Measurements from ENCODE around the gene ZNF432.
"Not testable (repeated sequence)": the region's sequence is repeated elsewhere in the genome, so short reads cannot be mapped to it uniquely, and the experiment has no call there.

Gene ZNF432

DNA sequence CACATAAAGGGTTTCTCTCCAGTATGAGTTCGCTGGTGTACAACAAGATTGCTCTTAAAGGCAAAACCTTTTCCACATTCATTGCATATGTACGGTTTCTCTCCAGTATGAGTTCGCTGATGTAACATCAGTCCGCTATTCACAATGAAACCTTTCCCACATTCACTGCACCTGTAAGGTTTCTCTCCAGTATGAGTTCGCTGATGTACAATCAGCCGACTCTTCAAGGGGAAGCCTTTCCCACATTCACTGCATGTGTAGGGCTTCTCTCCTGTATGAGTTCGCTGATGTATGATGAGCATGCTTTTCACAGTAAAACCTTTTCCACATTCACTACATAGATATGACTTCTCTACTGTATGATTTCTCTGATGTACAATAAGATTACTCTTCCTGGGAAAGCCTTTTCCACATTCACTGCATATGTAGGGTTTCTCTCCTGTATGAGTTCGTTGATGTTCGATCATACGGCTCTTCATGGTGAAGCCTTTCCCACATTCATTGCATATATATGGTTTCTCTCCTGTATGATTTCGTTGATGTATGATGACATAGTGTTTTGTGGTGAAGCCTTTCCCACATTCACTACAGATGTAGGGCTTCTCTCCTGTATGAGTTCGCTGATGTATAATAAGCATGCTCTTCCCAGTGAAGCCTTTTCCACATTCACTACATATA, 14.4 kb downstream of the ZNF432 start:
- no peaks in the 10 kb centered on the region for H3K27me3 ChIP-seq (ENCODE audit: insufficient read depth, low read length)
- no peak overlapping the region for H3K4me3 ChIP-seq (ENCODE audit: low read length)
- H3K4me1 ChIP-seq (ENCODE audit: insufficient read depth, low read length), result no peaks in the 10 kb centered on the region
- peaks cover 68% of the 10 kb centered on the region for H3K9me3 ChIP-seq (ENCODE audit: low read length)
- H2AFZ ChIP-seq (ENCODE audit: low read depth, low read length), result no peak overlapping the region
- H3K36me3 ChIP-seq (ENCODE audit: insufficient read depth, low read length), result peaks cover 72% of the 10 kb centered on the region

DNA sequence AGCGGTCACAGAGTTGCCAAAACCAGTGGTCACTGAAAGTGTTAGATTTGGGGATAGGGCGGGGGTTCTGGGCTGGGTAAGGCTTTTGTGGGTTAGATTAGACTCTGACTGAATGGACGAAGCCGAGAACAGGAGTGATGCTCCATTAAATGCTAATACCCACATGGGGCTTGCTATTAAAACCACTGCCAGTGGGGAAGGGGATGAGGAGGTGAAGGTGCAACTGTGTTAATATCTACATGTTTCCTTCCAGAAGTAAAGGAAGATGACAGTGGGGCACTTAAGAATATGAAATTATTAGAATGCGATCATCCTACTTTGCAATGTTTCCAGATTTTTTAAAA, 19.9 kb downstream of the ZNF432 start:
- H3K4me3 ChIP-seq (ENCODE audit: low read length), result peak overlapping the region; percentile 62
- peaks cover 7% of the 10 kb centered on the region for H3K4me1 ChIP-seq (ENCODE audit: insufficient read depth, low read length)
- H2AFZ ChIP-seq (ENCODE audit: low read depth, low read length), result peak overlapping the region; percentile 58
- peaks cover 43% of the 10 kb centered on the region for H3K9me3 ChIP-seq (ENCODE audit: low read length)
- no peaks in the 10 kb centered on the region for H3K27me3 ChIP-seq (ENCODE audit: insufficient read depth, low read length)
- peaks cover 46% of the 10 kb centered on the region for H3K36me3 ChIP-seq (ENCODE audit: insufficient read depth, low read length)

DNA sequence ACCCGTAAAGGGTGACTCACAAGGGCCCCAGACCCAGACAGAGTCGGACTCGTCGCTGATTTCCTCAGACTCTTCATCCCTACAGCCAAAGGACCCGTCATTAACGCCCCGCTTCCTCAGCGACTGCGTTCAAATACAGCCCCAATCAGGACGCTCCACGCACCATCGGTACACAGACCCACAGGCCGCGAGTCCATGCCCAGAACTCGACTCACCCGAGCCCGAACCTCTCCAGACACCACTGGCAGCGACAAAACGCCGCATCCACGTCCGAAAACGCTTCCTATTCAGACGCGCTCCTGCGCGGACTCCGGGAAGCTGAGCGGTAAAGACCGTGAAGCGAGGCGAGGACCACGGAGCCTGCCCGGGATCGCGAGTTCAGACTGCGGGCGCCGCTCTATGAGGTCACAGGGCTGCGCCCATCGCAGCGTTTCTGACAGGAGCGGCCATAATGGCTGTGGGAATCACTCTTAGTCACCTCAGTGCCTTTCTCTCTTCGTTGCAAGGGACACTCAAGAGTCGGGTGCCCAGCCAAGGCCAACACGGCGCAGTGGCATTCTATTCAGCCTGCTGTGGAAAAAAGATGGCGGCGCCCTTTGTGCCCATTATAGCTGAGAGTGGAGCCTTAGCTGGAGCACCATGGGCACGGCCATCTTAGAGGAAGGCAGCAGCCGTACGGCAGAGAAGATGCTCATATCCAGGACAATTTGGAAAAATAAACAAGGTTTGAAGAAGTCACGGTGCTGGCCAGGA, 20.4 kb downstream of the ZNF432 start, which contains the start of gene ZNF614:
Gene ZNF614 (minus strand): TSS at position 353 of the 753 bp plus-strand sequence. CDS start 2,634 bp downstream, outside the sequence.
- H3K27me3 ChIP-seq (ENCODE audit: insufficient read depth, low read length), result no peaks in the 10 kb centered on the region
- peak within 1 kb of the TSS; percentile 62 for H3K4me3 ChIP-seq (ENCODE audit: low read length)
- H3K4me1 ChIP-seq (ENCODE audit: insufficient read depth, low read length), result peaks cover 7% of the 10 kb centered on the region
- peak within 1 kb of the TSS; percentile 58 for H2AFZ ChIP-seq (ENCODE audit: low read depth, low read length)
- peaks cover 46% of the 10 kb centered on the region for H3K36me3 ChIP-seq (ENCODE audit: insufficient read depth, low read length)
- peaks cover 42% of the 10 kb centered on the region for H3K9me3 ChIP-seq (ENCODE audit: low read length)

DNA sequence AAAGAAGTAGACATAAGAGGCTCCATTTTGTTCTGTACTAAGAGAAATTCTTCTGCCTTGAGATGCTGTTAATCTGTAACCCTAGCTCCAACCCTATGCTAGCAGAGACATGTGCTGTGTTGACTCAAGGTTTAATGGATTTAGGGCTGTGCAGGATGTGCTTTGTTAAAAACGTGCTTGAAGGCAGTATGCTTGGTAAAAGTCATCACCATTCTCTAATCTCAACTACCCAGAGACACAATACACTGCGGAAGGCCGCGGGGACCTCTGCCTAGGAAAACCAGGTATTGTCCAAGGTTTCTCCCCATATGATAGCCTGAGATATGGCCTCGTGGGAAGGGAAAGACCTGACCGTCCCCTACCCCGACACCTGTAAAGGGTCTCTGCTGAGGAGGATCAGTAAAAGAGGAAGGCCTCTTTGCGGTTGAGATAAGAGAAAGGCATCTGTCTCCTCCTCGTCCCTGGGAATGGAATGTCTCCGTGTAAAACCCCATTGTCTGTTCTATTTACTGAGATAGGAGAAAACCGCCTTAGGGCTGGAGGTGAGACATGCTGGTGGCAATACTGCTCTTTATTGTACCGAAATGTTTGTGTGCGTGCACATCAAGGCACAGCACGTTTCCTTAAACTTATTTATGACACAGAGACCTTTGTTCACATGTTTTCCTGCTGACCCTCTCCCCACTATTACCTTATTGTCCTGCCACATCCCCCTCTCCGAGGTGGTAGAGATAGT, 22.2 kb downstream of the ZNF432 start:
- not testable (repeated sequence) for H3K4me3 ChIP-seq (ENCODE audit: low read length); H2AFZ ChIP-seq (ENCODE audit: low read depth, low read length); H3K27me3 ChIP-seq (ENCODE audit: insufficient read depth, low read length); H3K4me1 ChIP-seq (ENCODE audit: insufficient read depth, low read length)
- H3K9me3 ChIP-seq (ENCODE audit: low read length), result peaks cover 38% of the 10 kb centered on the region
- peaks cover 50% of the 10 kb centered on the region for H3K36me3 ChIP-seq (ENCODE audit: insufficient read depth, low read length)

DNA sequence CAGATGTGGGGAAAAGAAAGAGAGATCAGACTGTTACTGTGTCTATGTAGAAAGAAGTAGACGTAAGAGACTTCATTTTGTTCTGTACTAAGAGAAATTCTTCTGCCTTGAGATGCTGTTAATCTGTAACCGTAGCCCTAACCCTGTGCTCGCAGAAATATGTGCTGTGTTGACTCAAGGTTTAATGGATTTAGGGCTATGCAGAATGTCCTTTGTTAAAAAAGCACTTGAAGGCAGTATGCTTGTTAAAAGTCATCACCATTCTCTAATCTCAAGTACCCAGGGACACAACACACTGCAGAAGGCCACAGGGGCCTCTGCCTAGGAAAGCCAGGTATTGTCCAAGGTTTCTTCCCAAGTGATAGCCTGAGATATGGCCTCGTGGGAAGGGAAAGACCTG, 24.2 kb downstream of the ZNF432 start:
- not testable (repeated sequence) for H2AFZ ChIP-seq (ENCODE audit: low read depth, low read length); H3K4me3 ChIP-seq (ENCODE audit: low read length); H3K4me1 ChIP-seq (ENCODE audit: insufficient read depth, low read length); H3K27me3 ChIP-seq (ENCODE audit: insufficient read depth, low read length)
- H3K9me3 ChIP-seq (ENCODE audit: low read length), result peaks cover 49% of the 10 kb centered on the region
- H3K36me3 ChIP-seq (ENCODE audit: insufficient read depth, low read length), result peaks cover 64% of the 10 kb centered on the region

DNA sequence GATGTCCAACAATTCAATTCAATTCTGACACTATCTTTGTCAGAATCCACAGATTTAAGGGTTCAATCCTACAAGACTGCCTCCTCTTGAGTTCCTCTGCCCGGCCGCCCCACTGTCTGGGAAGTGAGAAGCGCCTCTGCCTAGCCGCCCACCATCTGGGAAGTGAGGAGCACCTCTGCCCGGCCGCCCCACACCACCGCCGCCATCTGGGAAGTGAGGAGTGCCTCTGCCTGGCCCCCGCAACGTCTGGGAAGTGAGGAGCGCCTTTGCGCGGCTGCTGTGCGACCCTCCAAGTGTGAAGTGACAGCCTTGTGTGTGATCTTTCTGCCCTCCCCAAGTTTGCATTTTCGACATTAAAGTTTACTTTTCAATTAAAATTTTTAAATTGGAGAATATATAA, 26.4 kb downstream of the ZNF432 start:
- H2AFZ ChIP-seq (ENCODE audit: low read depth, low read length), result no peak overlapping the region
- no peak overlapping the region for H3K4me3 ChIP-seq (ENCODE audit: low read length)
- H3K27me3 ChIP-seq (ENCODE audit: insufficient read depth, low read length), result no peaks in the 10 kb centered on the region
- H3K36me3 ChIP-seq (ENCODE audit: insufficient read depth, low read length), result peaks cover 86% of the 10 kb centered on the region
- peaks cover 4% of the 10 kb centered on the region for H3K4me1 ChIP-seq (ENCODE audit: insufficient read depth, low read length)
- peaks cover 61% of the 10 kb centered on the region for H3K9me3 ChIP-seq (ENCODE audit: low read length)

DNA sequence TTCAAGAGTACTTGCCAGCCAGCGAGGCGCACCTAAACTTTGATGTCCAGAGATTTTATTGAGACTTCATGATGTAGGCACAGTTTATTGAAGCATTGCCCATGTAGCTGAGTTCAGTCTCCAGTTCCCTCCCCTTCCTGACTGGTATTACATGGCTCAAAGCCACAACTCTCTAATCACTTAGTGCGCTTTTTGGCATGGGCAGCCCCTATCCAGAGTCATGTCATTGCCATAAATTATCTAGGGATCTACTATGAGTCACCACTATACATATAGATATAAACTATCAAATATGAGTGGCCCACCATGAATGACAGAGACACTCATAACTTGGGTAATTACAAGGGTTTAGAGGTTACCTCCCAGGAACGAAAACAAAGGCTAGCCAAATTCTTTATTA, 28.1 kb downstream of the ZNF432 start:
- no peak overlapping the region for H3K4me3 ChIP-seq (ENCODE audit: low read length)
- H2AFZ ChIP-seq (ENCODE audit: low read depth, low read length), result no peak overlapping the region
- no peaks in the 10 kb centered on the region for H3K4me1 ChIP-seq (ENCODE audit: insufficient read depth, low read length)
- peaks cover 70% of the 10 kb centered on the region for H3K9me3 ChIP-seq (ENCODE audit: low read length)
- H3K27me3 ChIP-seq (ENCODE audit: insufficient read depth, low read length), result no peaks in the 10 kb centered on the region
- H3K36me3 ChIP-seq (ENCODE audit: insufficient read depth, low read length), result peaks cover 93% of the 10 kb centered on the region

DNA sequence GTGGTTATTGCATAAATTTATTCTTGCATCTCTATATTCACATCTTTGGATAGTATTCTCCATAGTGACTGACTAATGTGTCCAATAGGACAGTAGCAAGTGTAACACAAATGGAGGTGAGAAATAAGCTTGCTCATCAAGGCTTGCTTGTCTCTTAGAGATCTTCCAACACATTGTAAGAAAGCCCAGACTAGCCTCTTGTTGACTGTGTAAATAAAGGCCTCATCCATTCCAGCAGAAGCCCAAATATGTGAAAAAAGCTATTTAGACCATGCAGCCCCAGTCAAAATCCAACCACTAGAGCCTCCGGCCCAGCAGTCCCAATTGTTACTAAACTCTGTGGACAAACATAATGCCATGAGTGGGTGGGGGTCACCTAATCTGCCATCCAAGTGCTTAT, 38.0 kb downstream of the ZNF432 start:
- Histone ChIP-seq H3K4me1 (ENCODE audit: insufficient read depth, low read length) (peaks cover 4% of the 10 kb centered on the region), H3K9me3 (ENCODE audit: low read length) (peaks cover 11% of the 10 kb centered on the region), H3K4me3 (ENCODE audit: low read length) (no peak overlapping the region), H2AFZ (ENCODE audit: low read depth, low read length) (no peak overlapping the region), H3K36me3 (ENCODE audit: insufficient read depth, low read length) (peaks cover 18% of the 10 kb centered on the region), H3K27me3 (ENCODE audit: insufficient read depth, low read length) (no peaks in the 10 kb centered on the region)

DNA sequence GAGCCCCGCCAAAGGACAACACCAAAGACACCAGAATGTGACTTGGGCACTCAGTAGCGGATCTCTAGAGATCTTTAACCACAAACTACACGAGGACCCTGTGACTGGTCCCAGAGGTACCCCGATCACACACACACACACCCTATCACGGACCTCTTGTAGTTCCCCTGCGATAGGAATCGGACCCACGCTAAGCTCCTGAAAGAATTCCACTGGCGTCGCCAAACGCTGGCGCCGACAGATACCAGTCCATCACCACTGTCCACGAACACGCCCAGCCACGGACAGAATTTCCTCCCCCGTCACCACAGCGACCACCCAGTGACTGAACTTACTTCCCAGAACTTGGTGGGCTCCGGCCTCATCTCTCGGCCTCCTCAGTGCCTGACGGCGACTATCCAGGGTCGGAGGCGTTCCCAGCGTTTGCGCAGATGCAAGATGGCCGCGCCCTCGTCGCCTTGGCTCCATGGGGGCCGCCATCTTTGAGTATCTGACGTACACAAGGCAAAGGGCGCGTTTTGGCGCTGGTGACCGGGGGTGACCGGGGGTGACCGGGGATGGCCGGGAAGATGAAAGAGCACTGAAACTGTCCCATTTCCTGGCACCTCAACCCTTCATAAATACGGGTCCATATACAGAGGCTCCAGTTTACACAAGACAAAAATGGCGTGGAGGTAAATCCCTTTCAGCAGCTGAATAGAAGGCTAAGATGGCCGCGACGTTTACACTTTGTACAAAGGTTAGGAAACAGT, 40.7 kb downstream of the ZNF432 start, which contains the start of gene ZNF615:
Gene ZNF615 (minus strand): TSS at position 406 of the 752 bp plus-strand sequence. CDS start 4,500 bp downstream, outside the sequence.
- peak within 1 kb of the TSS; percentile 97 for H2AFZ ChIP-seq (ENCODE audit: low read depth, low read length)
- no peaks in the 10 kb centered on the region for H3K27me3 ChIP-seq (ENCODE audit: insufficient read depth, low read length)
- H3K4me3 ChIP-seq (ENCODE audit: low read length), result peak within 1 kb of the TSS; percentile 92
- H3K36me3 ChIP-seq (ENCODE audit: insufficient read depth, low read length), result peaks cover 10% of the 10 kb centered on the region
- H3K9me3 ChIP-seq (ENCODE audit: low read length), result peaks cover 12% of the 10 kb centered on the region
- H3K4me1 ChIP-seq (ENCODE audit: insufficient read depth, low read length), result peaks cover 4% of the 10 kb centered on the region

DNA sequence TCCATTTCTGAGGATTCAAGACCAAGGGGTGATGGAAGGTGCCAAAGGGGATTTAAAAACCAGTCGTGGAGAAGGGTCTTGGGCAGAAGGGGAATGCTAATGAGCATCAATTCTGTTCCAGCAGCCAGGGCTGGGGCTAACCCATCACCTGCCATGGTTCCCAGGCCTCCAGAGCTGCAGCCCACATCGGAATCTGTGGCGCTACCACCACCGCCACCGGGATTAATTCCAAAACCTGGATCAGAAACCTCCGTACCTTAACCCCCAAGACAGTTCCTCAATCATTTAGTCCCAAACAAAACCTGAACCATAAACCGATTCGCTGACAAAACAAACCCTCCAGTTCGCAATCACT, 41.2 kb downstream of the ZNF432 start:
- H3K27me3 ChIP-seq (ENCODE audit: insufficient read depth, low read length), result no peaks in the 10 kb centered on the region
- H3K9me3 ChIP-seq (ENCODE audit: low read length), result peaks cover 11% of the 10 kb centered on the region
- peaks cover 4% of the 10 kb centered on the region for H3K4me1 ChIP-seq (ENCODE audit: insufficient read depth, low read length)
- peak overlapping the region; percentile 97 for H2AFZ ChIP-seq (ENCODE audit: low read depth, low read length)
- H3K4me3 ChIP-seq (ENCODE audit: low read length), result peak overlapping the region; percentile 92
- H3K36me3 ChIP-seq (ENCODE audit: insufficient read depth, low read length), result peaks cover 5% of the 10 kb centered on the region

DNA sequence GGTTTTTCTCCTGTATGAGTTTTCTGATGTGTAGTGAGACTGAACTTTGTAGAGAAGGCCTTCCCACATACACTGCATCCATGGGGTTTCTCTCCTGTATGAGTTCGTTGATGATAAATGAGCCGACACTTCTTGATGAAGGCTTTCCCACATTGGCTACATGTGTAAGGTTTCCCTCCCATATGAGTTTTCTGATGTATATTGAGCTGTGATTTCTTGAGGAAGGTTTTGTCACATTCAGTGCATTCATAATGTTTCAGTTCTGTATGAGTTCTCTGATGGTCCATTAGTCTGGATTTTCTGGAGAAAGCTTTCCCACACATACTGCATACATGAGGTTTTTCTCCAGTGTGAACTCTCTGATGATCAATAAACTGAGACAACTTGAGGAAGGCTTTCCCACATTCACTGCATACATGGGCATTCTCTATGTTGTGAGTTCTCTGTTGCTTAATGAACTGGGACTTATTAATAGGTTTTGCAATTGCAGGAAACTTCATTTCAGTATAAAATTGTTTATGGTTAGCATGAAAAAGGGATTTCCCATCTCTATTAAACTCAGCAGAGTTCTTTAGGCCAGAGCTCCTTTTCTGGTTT, 54.5 kb downstream of the ZNF432 start:
- peaks cover 57% of the 10 kb centered on the region for H3K9me3 ChIP-seq (ENCODE audit: low read length)
- no peaks in the 10 kb centered on the region for H3K4me1 ChIP-seq (ENCODE audit: insufficient read depth, low read length)
- no peaks in the 10 kb centered on the region for H3K27me3 ChIP-seq (ENCODE audit: insufficient read depth, low read length)
- H3K36me3 ChIP-seq (ENCODE audit: insufficient read depth, low read length), result peaks cover 61% of the 10 kb centered on the region
- no peak overlapping the region for H2AFZ ChIP-seq (ENCODE audit: low read depth, low read length)
- no peak overlapping the region for H3K4me3 ChIP-seq (ENCODE audit: low read length)

DNA sequence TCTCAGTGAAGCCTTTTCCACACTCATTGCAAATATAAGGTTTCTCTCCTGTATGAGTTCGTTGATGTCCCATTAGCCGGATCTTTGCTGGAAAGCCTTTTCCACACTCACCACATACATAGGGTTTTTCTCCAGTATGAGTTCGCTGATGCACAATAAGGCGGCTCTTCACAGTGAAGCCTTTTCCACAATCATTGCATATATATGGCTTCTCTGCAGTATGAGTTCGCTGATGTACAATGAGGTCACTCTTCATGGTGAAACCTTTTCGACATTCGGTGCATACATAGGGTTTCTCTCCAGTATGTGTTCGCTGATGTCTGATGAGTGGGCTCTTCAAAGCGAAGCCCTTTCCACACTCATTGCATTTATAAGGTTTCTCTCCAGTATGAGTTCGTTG, 55.2 kb downstream of the ZNF432 start:
- Histone ChIP-seq H2AFZ (ENCODE audit: low read depth, low read length) (no peak overlapping the region), H3K4me3 (ENCODE audit: low read length) (no peak overlapping the region), H3K36me3 (ENCODE audit: insufficient read depth, low read length) (peaks cover 55% of the 10 kb centered on the region), H3K4me1 (ENCODE audit: insufficient read depth, low read length) (no peaks in the 10 kb centered on the region), H3K27me3 (ENCODE audit: insufficient read depth, low read length) (no peaks in the 10 kb centered on the region), H3K9me3 (ENCODE audit: low read length) (peaks cover 58% of the 10 kb centered on the region)

Data from neuron (in vitro differentiated cells).